Esophagus muscularis mucosa (tissue), 4 donors: ENCODE data around the gene ADK. TPM values are rescaled to one million over a fixed set of nuclear protein-coding genes. Genes with fewer than 3 reads are reported as not detected.

Experiments
- DNase-seq: peaks from one replicate; pipeline ENCODE4 v3.0.0-alpha.2; 2017; ENCODE audit errors: extremely low spot score
- H3K27ac ChIP-seq, 4 donors: fragments of 200-600 bp; sonication (generic); replicated peaks in 1 of 4; 1 replicate in 3 of 4; 2 replicates in 1 of 4; pipeline ENCODE4 v1.5.1; 2016 to 2019; ENCODE audit warnings: mild to moderate bottlenecking in 1 of 4
- H3K27me3 ChIP-seq, 4 donors: fragments of 200-600 bp; sonication (generic); one replicate each; pipeline versions ENCODE4 v1.5.1 to v1.6.0; 2016 to 2019
- H3K36me3 ChIP-seq, 4 donors: fragments of 200-600 bp; sonication (generic); one replicate each; pipeline ENCODE4 v1.5.1; 2016 to 2019
- H3K4me1 ChIP-seq, 4 donors: fragments of 200-600 bp; sonication (generic); one replicate each; pipeline ENCODE4 v1.5.1; 2016 to 2019
- H3K4me3 ChIP-seq, 4 donors: fragments of 200-600 bp; sonication (generic); 1 replicate in 2 of 4; 2 replicates in 2 of 4; pipeline ENCODE4 v1.5.1; 2016 to 2019; ENCODE audit warnings: mild to moderate bottlenecking in 4 of 4, moderate library complexity in 1 of 4
- H3K9me3 ChIP-seq, 4 donors: fragments of 200-600 bp; sonication (generic); 1 replicate in 3 of 4; 2 replicates in 1 of 4; pipeline ENCODE4 v1.5.1; 2016 to 2019
- CTCF ChIP-seq, 3 experiments: fragments of 200-600 bp in 2 of 3; fragments of 450-650 bp in 1 of 3; sonication (generic) in 2 of 3; IDR thresholded peaks; one replicate each; pipeline ENCODE4 v1.5.1; 2017 to 2019; ENCODE audit warnings: antibody characterized with exemption in 3 of 3, mild to moderate bottlenecking in 2 of 3, moderate library complexity in 1 of 3
- EP300 ChIP-seq: sonication (generic); formaldehyde crosslinking; IDR thresholded peaks from one replicate; pipeline ENCODE4 v1.6.1; 2017; ENCODE audit warnings: antibody characterized with exemption
- POLR2A ChIP-seq: fragments of 450-650 bp; IDR thresholded peaks from one replicate; pipeline ENCODE4 v1.6.1; 2017; ENCODE audit warnings: antibody characterized with exemption, moderate library complexity, mild to moderate bottlenecking, low read depth
- POLR2AphosphoS5 ChIP-seq, 2 donors: sonication (generic); formaldehyde crosslinking; IDR thresholded peaks; one replicate each; pipeline ENCODE4 v1.6.1; 2017; ENCODE audit warnings: antibody characterized with exemption in 2 of 2
- WGBS: methylation state at CpG from one replicate; pipeline ENCODE4 v1.1.5; 2018; 5-methylcytosine and 5-hydroxymethylcytosine counted together
- intact Hi-C: fragments of 100-400 bp; cut with DNase I; formaldehyde crosslinking; loops from one replicate; pipeline ENCODE4 v1.15.1; 2023
- total RNA-seq, 4 donors: library from RNA; depleted of rRNA; stranded (reverse); fragments of >200 nt; gene quantifications; one replicate each; pipeline versions ENCODE4 v1.1.0 to v1.2.1, GENCODE V29; 2016

The ADK gene
- total RNA-seq, 4 donors from 2014 or later: 20.2 to 23.3 (median 21.2) TPM

GRCh38 chr10:74322565-74322964 is 171.5 kb downstream of the ADK start:
- TF ChIP-seq EP300 (no peak), POLR2AphosphoS5 (IDR thresholded peaks at IDR 0.05) (no peak), POLR2A (no peak), CTCF (IDR thresholded peaks at IDR 0.05) (no peak)
- Histone ChIP-seq H3K4me3 (no peak overlapping the region), H3K9me3 (peaks cover 0 to 9% (median 6%) of the 10 kb centered on the region in 4 donors), H3K4me1 (no peaks in the 10 kb centered on the region), H3K27ac (no peak overlapping the region), H3K36me3 (no peaks in the 10 kb centered on the region), H3K27me3 (no peaks in the 10 kb centered on the region)
- intact Hi-C loops: no loop called here
- DNase-seq: no peak

- H3K4me1 ChIP-seq: no peaks in the 10 kb centered on the region
- H3K9me3 ChIP-seq: no peaks in the 10 kb centered on the region
- no peak overlapping the region for H3K27ac ChIP-seq
- no peak for TF ChIP-seq POLR2A
- TF ChIP-seq CTCF (IDR thresholded peaks at IDR 0.05): no peak
- no peak for TF ChIP-seq POLR2AphosphoS5 (IDR thresholded peaks at IDR 0.05)
- TF ChIP-seq EP300: no peak
- no peaks in the 10 kb centered on the region for H3K36me3 ChIP-seq
- no peak for DNase-seq
- no peak overlapping the region for H3K4me3 ChIP-seq
- WGBS: 88% methylated on average over 2 of the region's 2 CpGs
- H3K27me3 ChIP-seq: no peaks in the 10 kb centered on the region
- intact Hi-C loops: no loop called here
Measured at GRCh38 chr10:74328388-74328787, 177.4 kb downstream of the ADK start.

- Histone ChIP-seq H3K36me3 (no peaks in the 10 kb centered on the region), H3K4me1 (no peaks in the 10 kb centered on the region), H3K27ac (no peak overlapping the region), H3K9me3 (no peaks in the 10 kb centered on the region), H3K27me3 (no peaks in the 10 kb centered on the region), H3K4me3 (no peak overlapping the region)
- no peak for TF ChIP-seq CTCF (IDR thresholded peaks at IDR 0.05)
- no peak for TF ChIP-seq POLR2AphosphoS5 (IDR thresholded peaks at IDR 0.05)
- TF ChIP-seq EP300: no peak
- no peak for TF ChIP-seq POLR2A
- intact Hi-C loops: no loop called here
- WGBS: 91% methylated on average over 2 of the region's 2 CpGs
- no peak for DNase-seq
Measured at GRCh38 chr10:74329873-74330272, 178.9 kb downstream of the ADK start.

- no peak for DNase-seq
- WGBS: 92% methylated on average over 3 of the region's 3 CpGs
- TF ChIP-seq CTCF (IDR thresholded peaks at IDR 0.05): no peak
- no peak for TF ChIP-seq EP300
- no peak for TF ChIP-seq POLR2A
- no peak for TF ChIP-seq POLR2AphosphoS5 (IDR thresholded peaks at IDR 0.05)
- H3K27ac ChIP-seq: no peak overlapping the region
- no peaks in the 10 kb centered on the region for H3K27me3 ChIP-seq
- no peaks in the 10 kb centered on the region for H3K4me1 ChIP-seq
- intact Hi-C loops: no loop called here
- H3K36me3 ChIP-seq: no peaks in the 10 kb centered on the region
- no peaks in the 10 kb centered on the region for H3K9me3 ChIP-seq
- no peak overlapping the region for H3K4me3 ChIP-seq
Measured at GRCh38 chr10:74330646-74331045, 179.6 kb downstream of the ADK start.

GRCh38 chr10:74332398-74332797 is 181.4 kb downstream of the ADK start:
- DNase-seq: no peak
- no peaks in the 10 kb centered on the region for H3K27me3 ChIP-seq

More at GRCh38 chr10:74332398-74332797, 181.4 kb downstream of the ADK start:
- H3K9me3 ChIP-seq: no peaks in the 10 kb centered on the region
- no peak overlapping the region for H3K4me3 ChIP-seq
- intact Hi-C loops: no loop called here
- TF ChIP-seq POLR2AphosphoS5 (IDR thresholded peaks at IDR 0.05): no peak
- no peak for TF ChIP-seq POLR2A
- no peak for TF ChIP-seq CTCF (IDR thresholded peaks at IDR 0.05)
- no peak for TF ChIP-seq EP300
- H3K4me1 ChIP-seq: no peaks in the 10 kb centered on the region
- H3K36me3 ChIP-seq: no peaks in the 10 kb centered on the region
- no peak overlapping the region for H3K27ac ChIP-seq
